HG02763 (cell line): ENCODE measurements around the gene EPB41L2.
A peak's percentile ranks its signal among the peaks of the same experiment; 100 is the strongest.

Experiments
- ATAC-seq: cut with Tn5 transposase; IDR thresholded peaks from one replicate; pipeline ENCODE4 v1.9.1; 2021; ENCODE audit warnings: mild to moderate bottlenecking, moderate library complexity; ENCODE audit not compliant: unreplicated experiment

EPB41L2 gene

DNA sequence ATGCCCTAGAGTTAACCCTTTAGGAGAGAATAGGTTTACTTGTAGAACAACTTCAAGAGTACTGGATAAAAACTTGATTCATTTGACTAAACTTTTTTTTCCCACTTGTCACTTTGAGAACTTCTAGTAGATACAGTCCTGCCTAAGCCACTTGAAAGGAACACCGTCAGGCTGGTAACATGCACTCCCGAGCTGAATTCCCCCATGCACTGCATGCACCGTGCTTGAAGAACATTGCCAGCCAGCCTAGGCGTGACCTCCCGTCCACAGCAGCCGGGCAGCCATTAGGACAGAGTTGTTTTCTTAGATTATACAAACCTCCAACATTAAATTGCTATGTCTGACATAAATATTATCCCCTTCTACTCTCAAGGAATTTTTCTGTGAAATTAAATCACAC, 183.2 kb downstream of the EPB41L2 start:
- no peak for ATAC-seq

DNA sequence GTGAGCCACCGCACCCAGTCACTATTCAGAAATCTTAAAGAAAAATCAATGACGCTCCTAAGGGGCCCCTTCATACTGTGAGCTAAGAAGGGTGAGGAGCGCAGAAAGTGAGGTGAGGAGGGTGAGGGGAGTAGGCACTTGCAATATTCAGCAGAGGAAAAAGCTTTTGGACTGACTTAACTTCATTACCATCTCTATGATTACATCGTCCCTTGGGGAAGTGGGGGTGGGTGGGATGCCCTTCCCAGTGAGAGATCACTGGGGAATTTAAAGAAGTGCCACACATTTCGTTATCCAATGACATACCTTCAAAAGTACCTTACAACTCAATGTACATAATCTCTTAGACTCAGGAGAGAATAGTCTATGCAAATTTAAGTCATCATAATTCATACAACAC, 189.3 kb downstream of the EPB41L2 start:
- ATAC-seq, result no peak

- no peak for ATAC-seq
Observed at GRCh38 chr6:130872250-130873095, 190.6 kb downstream of the EPB41L2 start.

DNA sequence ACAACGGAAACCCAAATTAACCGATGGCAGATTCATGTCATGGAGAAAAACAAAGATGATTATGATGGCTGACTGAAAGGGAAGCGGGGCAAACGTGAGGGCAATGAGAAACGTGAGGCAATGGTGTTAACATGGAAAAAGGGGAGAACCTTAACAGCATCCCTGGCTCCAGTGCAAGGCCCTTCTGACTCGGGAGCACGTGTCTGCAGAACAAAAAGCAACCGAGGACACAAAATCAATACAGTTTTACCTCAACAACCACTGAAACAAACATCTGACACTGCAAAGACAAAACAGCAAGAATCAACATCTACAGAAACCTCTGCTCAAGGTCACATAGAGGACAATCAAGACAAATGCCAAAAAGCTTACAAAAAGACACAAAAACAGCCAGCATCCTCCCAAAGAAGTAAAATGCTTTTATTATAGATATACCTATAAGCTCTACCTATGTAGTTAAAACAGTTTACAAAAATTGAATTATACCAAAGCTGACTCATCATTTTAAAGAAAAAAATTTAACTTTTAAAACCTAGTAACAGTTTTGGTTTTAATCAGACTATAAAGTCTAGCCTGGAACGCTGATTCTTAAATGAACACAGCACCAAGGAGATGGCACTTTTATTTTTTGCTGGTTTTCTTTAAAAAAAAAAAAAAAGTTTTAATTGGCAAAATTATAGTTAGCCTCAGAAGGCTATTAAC, 192.7 kb downstream of the EPB41L2 start:
- ATAC-seq, result no peak

DNA sequence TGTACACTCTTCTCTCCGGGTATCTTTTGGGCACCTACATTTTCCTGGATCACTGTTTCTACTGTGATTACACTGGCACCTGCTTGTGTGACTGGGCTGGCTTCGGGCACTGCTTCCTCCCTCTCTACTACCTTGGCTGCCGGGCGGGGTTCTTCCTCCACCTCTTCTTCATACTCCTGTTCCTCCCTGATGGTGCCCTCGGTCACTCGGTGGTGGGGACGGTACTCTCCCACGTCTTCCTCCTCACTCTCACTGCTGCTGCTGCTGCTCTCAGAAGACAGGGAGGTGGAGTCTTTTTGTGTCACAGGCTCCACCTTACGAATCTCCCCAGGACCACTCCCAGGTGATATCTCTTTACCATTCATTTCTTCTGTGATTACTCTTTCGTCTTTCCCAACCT, 193.4 kb downstream of the EPB41L2 start:
- ATAC-seq, result no peak

GRCh38 chr6:130865793-130866192, 197.3 kb downstream of the EPB41L2 start:
- no peak for ATAC-seq

DNA sequence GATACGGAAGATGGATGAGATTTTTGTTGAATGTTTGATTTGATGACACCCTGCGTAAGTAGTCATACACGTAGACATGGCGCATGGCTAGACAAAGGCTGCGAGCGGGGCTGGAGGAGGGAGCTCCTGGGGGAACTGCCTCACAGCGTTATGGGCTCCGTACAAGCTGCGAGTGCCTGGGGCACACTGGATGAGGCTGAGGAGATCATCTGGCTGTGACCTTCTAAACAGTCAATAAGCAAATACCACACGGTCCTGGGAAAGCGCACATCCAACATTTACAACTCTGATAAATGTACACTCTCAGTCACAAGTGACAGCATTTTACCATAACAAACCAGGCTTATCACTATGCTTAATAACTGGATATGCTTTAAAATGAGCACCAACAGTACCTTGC, 198.7 kb downstream of the EPB41L2 start:
- ATAC-seq, result no peak

- ATAC-seq, result no peak
Observed at GRCh38 chr6:130863415-130864230, 199.4 kb downstream of the EPB41L2 start.

- no peak for ATAC-seq
Observed at GRCh38 chr6:130862370-130862769, 200.7 kb downstream of the EPB41L2 start.

GRCh38 chr6:130859161-130859867, 203.7 kb downstream of the EPB41L2 start:
- ATAC-seq, result no peak

DNA sequence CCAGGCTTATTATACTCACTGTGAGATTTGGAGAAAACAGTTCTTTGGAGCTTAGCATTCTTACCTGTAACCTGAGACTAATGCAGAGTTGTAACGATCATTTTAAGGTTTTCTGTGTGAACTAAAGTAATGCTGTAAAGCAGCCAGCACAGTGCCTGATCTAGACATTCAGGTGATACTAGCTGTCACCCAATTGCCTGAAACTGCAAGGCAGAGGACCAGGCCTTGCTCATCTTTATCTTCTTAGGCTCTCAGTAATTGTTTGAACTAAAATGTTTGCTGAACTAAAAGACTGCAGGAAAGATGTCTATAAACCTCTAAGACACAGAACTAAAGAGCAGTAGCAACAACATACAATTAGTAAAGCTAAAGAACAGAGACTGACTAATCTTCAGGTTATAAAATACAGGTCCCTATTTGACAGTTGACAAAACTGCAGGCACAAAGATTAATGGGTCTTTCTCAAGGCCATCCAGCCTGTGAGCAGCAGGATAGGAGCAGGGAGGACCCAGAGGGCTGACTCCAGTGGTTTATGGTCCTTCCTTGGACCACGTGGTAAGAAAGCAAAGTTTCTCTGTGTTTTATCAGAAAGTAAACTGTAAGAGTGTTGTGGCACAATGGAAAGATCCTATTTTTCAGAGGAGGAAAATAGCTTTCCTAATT, 204.4 kb downstream of the EPB41L2 start:
- ATAC-seq, result no peak

DNA sequence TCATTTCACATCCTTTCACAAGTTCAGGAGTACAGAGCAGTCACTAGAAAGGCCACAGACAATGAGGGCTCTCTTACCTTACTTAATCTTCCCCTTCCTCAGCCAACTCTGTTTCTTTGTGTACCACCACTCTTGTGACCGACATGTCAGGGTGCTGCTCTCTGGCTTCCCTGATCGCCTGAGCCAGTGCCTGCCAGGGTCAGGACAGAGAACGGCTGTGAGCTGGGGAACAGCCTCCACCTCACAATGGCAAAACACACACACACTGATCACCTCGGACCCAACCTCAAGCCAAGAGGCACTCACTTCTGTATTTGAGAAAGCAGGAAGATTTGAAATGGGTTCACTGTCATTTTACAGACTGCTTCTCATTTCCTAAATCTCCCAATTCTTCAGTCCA, 205.0 kb downstream of the EPB41L2 start:
- ATAC-seq, result no peak

DNA sequence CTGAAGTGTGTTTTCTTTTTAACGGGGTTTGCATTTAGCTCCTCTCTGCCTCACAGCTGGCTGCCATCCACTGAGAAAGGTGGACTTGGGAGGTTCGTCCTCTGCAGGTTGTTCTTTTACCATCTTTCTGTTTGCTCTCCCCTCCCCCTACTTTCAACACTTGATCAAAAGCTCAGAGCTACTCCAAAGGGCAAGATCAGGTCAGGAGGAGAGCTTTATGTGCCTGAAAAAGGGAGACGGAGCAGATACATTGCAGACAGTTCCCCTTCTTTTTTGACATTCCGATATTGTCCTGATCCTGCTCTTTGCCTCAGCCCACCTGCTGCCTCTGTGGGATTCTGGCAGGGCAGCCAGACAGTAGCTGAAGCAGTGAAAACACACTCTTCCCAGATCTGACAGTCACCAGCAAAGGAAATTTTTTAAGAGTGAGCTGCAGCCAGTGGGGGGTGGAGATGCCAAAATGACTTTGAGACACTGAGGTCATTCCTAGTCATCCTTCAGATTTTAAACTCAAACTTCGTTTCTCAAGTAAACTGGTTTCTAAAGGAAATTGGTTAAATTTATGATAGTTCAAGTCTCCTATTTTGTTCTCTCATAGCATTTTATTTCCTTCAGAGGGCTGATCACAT, 209.4 kb downstream of the EPB41L2 start:
- ATAC-seq, result no peak

GRCh38 chr6:130852844-130853554, 210.0 kb downstream of the EPB41L2 start:
- no peak for ATAC-seq

DNA sequence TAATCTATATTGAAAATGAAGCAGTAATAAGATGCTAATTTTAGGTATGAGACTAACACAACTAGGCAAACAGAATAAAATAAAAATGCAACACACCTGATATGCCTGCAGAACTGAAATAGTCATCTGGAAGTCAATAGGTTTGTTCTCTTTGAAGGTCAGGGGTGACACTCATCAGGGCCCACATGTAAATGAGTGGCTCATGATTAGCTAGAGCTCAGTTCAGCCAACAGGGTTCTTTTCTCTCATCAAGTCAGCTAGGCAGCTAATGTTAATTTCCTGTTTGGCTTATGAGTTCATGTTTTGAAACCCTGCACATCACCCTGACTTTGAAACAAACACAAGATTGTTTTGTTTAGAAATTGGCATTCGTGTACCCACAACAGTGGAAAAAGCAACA, 212.0 kb downstream of the EPB41L2 start:
- ATAC-seq, result no peak

GRCh38 chr6:130849594-130849993, 213.5 kb downstream of the EPB41L2 start:
- no peak for ATAC-seq

DNA sequence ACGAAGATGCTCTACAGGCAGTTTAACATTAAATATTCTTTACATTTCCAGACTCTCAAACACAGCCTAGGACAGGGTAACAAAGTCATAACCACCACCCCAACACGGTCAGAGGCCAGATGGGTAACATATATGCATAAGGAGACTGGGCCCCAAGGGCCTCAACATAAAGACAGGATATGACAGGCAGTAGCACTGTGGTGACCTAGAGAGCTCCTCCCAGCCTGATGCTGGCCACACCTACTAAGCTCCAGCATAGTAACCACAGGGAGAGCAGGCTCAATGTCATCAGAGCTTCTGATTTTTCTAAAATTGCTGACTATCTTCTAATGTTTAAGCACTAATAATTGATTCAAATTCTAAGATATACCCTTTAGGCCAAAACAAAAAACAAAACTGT, 214.1 kb downstream of the EPB41L2 start:
- peak; percentile 76 for ATAC-seq

DNA sequence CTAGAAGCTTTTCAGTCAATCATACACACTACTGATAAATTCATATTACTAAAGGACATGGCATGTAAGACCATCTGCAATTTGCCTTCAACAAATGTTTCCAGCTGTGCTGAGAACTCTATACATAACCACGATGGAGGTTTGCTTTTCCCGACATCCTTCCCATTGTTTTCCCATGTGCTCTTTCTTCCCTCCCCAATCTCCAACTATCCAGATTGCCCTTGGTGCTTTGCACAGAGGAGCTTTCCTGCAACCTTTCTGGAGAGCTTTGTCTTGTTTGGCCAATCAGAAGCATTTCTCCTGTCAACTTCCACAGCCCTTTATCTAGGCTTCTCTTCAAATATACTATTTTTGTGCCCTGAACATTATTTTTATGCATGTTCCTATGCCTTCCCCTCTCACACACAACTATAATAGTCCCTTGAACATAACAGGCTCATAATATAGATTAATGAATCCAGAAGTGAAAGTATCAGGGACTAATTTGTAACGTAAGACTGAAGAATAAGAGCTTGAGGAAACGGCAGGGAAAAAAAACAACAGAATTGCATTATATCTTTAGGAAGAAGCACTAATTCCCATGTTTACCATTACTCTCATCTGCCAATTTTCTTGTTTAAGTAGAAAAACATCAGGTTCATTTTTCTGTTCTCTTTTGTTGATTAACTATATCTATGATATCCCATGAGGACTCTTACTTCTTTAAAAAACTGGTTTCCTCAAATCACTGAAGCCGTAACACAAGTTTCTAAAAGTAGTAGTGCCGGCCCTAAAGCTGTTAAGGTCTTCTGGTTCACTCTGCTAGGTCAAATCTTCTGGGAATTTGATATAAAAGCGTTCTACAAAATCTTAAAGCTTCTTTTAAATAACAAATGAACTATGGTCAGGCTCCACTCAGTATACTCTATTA, 215.8 kb downstream of the EPB41L2 start:
- ATAC-seq, result no peak
